Liver (tissue), 9 donors: Measurements from ENCODE around the gene ANGPT4. TPM values are rescaled to one million over a fixed set of nuclear protein-coding genes. Genes with fewer than 3 reads are reported as not detected.

Experiments
- DNase-seq: peaks from one replicate; pipeline ENCODE4 v3.0.0-alpha.2; 2017; ENCODE audit warnings: low spot score
- H3K27ac ChIP-seq, 2 donors: one replicate each; pipeline ENCODE4 v1.7.0; 2013; ENCODE audit warnings: inconsistent platforms in 2 of 2, low read length in 2 of 2, control low read depth in 1 of 2, low read depth in 1 of 2, mild to moderate bottlenecking in 1 of 2
- H3K27me3 ChIP-seq, 4 donors: one replicate each; pipeline versions ENCODE4 v1.6.1 to v1.7.0; 2013; ENCODE audit warnings: low read length in 3 of 4, inconsistent platforms in 1 of 4, mild to moderate bottlenecking in 1 of 4, moderate library complexity in 1 of 4; ENCODE audit not compliant: control insufficient read depth in 4 of 4, insufficient read depth in 4 of 4
- H3K36me3 ChIP-seq, 4 donors: one replicate each; pipeline versions ENCODE4 v1.6.1 to v1.7.0; 2013; ENCODE audit warnings: low read length in 3 of 4, mild to moderate bottlenecking in 3 of 4, low read depth in 1 of 4, moderate library complexity in 1 of 4; ENCODE audit not compliant: control insufficient read depth in 4 of 4, insufficient read depth in 3 of 4
- H3K4me1 ChIP-seq, 4 donors: one replicate each; pipeline versions ENCODE4 v1.6.1 to v1.7.0; 2013; ENCODE audit warnings: low read length in 3 of 4, mild to moderate bottlenecking in 3 of 4, moderate library complexity in 1 of 4; ENCODE audit not compliant: control insufficient read depth in 4 of 4, insufficient read depth in 4 of 4
- H3K4me3 ChIP-seq, 3 donors: one replicate each; pipeline versions ENCODE4 v1.6.1 to v1.7.0; 2013; ENCODE audit warnings: low read length in 3 of 3, control low read depth in 1 of 3, low read depth in 1 of 3, mild to moderate bottlenecking in 1 of 3
- H3K9ac ChIP-seq, 2 donors: one replicate each; pipeline ENCODE4 v1.7.0; 2013; ENCODE audit warnings: low read length in 2 of 2, mild to moderate bottlenecking in 2 of 2, moderate library complexity in 2 of 2, control low read depth in 1 of 2, low read depth in 1 of 2
- H3K9me3 ChIP-seq, 4 donors: one replicate each; pipeline versions ENCODE4 v1.6.1 to v1.7.0; 2013; ENCODE audit warnings: low read length in 3 of 4; ENCODE audit not compliant: control insufficient read depth in 4 of 4
- ATF3 ChIP-seq: IDR thresholded peaks from 2 replicates; pipeline ENCODE4 v1.6.1; 2016; ENCODE audit warnings: antibody characterized with exemption
- EGR1 ChIP-seq, 2 donors: IDR thresholded peaks; 2 replicates each; pipeline ENCODE4 v1.6.1; 2016 to 2018; ENCODE audit warnings: antibody characterized with exemption in 2 of 2, low read depth in 2 of 2
- FOXA1 ChIP-seq: IDR thresholded peaks from 2 replicates; pipeline ENCODE4 v1.6.1; 2016; ENCODE audit warnings: antibody characterized with exemption
- FOXA2 ChIP-seq: IDR thresholded peaks from 2 replicates; pipeline ENCODE4 v1.6.1; 2016; ENCODE audit warnings: antibody characterized with exemption
- GABPA ChIP-seq, 2 donors: IDR thresholded peaks in 1 of 2; conservative IDR thresholded peaks in 1 of 2; 2 replicates each; pipeline ENCODE4 v1.6.1; 2016; ENCODE audit warnings: antibody characterized with exemption in 2 of 2, mild to moderate bottlenecking in 1 of 2, moderate library complexity in 1 of 2
- HNF4A ChIP-seq, 2 donors: conservative IDR thresholded peaks; 2 replicates each; pipeline ENCODE4 v1.6.1; 2016; ENCODE audit warnings: antibody characterized with exemption in 2 of 2, mild to moderate bottlenecking in 2 of 2
- HNF4G ChIP-seq: IDR thresholded peaks from 2 replicates; pipeline ENCODE4 v1.6.1; 2016; ENCODE audit warnings: antibody characterized with exemption
- MAX ChIP-seq: IDR thresholded peaks from 2 replicates; pipeline ENCODE4 v1.6.1; 2016; ENCODE audit warnings: antibody characterized with exemption
- RAD21 ChIP-seq, 2 donors: IDR thresholded peaks; 2 replicates each; pipeline ENCODE4 v1.6.1; 2016; ENCODE audit warnings: antibody characterized with exemption in 2 of 2, mild to moderate bottlenecking in 2 of 2
- REST ChIP-seq: IDR thresholded peaks from 2 replicates; pipeline ENCODE4 v1.6.1; 2016; ENCODE audit warnings: antibody characterized with exemption, mild to moderate bottlenecking
- RXRA ChIP-seq, 2 donors: IDR thresholded peaks; 2 replicates each; pipeline ENCODE4 v1.6.1; 2017 to 2018; ENCODE audit warnings: antibody characterized with exemption in 2 of 2, mild to moderate bottlenecking in 1 of 2
- SP1 ChIP-seq: IDR thresholded peaks from 2 replicates; pipeline ENCODE4 v1.6.1; 2018; ENCODE audit warnings: antibody characterized with exemption, mild to moderate bottlenecking
- TAF1 ChIP-seq: conservative IDR thresholded peaks from 2 replicates; pipeline ENCODE4 v1.6.1; 2016; ENCODE audit warnings: antibody characterized with exemption, mild to moderate bottlenecking
- YY1 ChIP-seq: IDR thresholded peaks from 2 replicates; pipeline ENCODE4 v1.6.1; 2016; ENCODE audit warnings: antibody characterized with exemption, mild to moderate bottlenecking
- WGBS: extraction: QIAGEN DNeasy Blood & Tissue Kit; methylation state at CpG from one replicate; pipeline ENCODE4 v1.1.7; 2013; 5-methylcytosine and 5-hydroxymethylcytosine counted together
- polyA plus RNA-seq, 2 donors: library from polyadenylated mRNA; stranded (reverse) in 1 of 2; unstranded in 1 of 2; fragments of 200-250 nt in 1 of 2; fragments of >200 nt in 1 of 2; fragmentation: Nextera tagmentation in 1 of 2; extraction: Ambion mirVana in 1 of 2; gene quantifications; one replicate each; pipeline versions ENCODE4 v1.2.1 to v1.2.3, GENCODE V29; 2013 to 2015
- total RNA-seq, 2 donors: library from RNA; depleted of rRNA; stranded (reverse); fragments of >200 nt; gene quantifications; one replicate each; pipeline ENCODE4 v1.2.3, GENCODE V29; 2014
- donor health status: healthy.
- donor health status: healthy.
- donor health status: healthy.
- donor health status: healthy.
- donor health status: healthy.

The ANGPT4 gene
- total and polyA plus RNA-seq, 4 donors, result 0.05 to 0.13 (median 0.08) TPM

GRCh38 chr20:835608-836045 lies 80.5 kb downstream of the ANGPT4 start:
- H3K4me3 ChIP-seq, result no peak overlapping the region
- WGBS, result 45% methylated on average over 2 of the region's 2 CpGs
- TF ChIP-seq TAF1 (no peak), RXRA (IDR thresholded peaks at IDR 0.05) (peak; percentile 38 to 54), HNF4A (conservative IDR thresholded peaks at IDR 0.05) (peak in 1 of 2 donors; percentile 31)

GRCh38 chr20:834151-834746 lies 81.9 kb downstream of the ANGPT4 start:
- WGBS, result 39% methylated on average over 18 of the region's 18 CpGs
- no peak for DNase-seq
- H3K9me3 ChIP-seq, result no peaks in the 10 kb centered on the region
- TF ChIP-seq FOXA2, result no peak
- H3K27me3 ChIP-seq, result no peaks in the 10 kb centered on the region
- no peaks in the 10 kb centered on the region for H3K36me3 ChIP-seq
- H3K4me1 ChIP-seq, result peaks cover 4 to 19% (median 10%) of the 10 kb centered on the region in 4 donors
- H3K27ac ChIP-seq, result peak overlapping the region in 1 of 2 donors; percentile 64
- H3K9ac ChIP-seq, result peak overlapping the region; percentile 43 to 85
- H3K4me3 ChIP-seq, result peak overlapping the region; percentile 61 to 77 (median 73)

More at GRCh38 chr20:835608-836045, 80.5 kb downstream of the ANGPT4 start:
- no peaks in the 10 kb centered on the region for H3K36me3 ChIP-seq
- H3K27ac ChIP-seq, result no peak overlapping the region
- DNase-seq, result no peak
- H3K9me3 ChIP-seq, result no peaks in the 10 kb centered on the region
- H3K4me1 ChIP-seq, result peaks cover 4 to 20% (median 10%) of the 10 kb centered on the region in 4 donors
- H3K27me3 ChIP-seq, result no peaks in the 10 kb centered on the region
- no peak overlapping the region for H3K9ac ChIP-seq

GRCh38 chr20:833450-834150 lies 82.5 kb downstream of the ANGPT4 start, which contains the start of gene FAM110A:
Gene FAM110A (plus strand): TSS chr20:833715. CDS start chr20:844805, 11,090 bp downstream.
- Histone ChIP-seq H3K4me1 (peaks cover 4 to 19% (median 10%) of the 10 kb centered on the region in 4 donors), H3K27ac (peak within 1 kb of the TSS; percentile 60 to 64), H3K36me3 (no peaks in the 10 kb centered on the region), H3K27me3 (no peaks in the 10 kb centered on the region), H3K9ac (peak within 1 kb of the TSS; percentile 45 to 85), H3K9me3 (no peaks in the 10 kb centered on the region), H3K4me3 (peak within 1 kb of the TSS; percentile 61 to 77 (median 73))
- TF ChIP-seq RAD21 (IDR thresholded peaks at IDR 0.05) (peak in 1 of 2 donors; percentile 3), TAF1 (no peak), ATF3 (no peak), YY1 (peak; percentile 21), HNF4G (no peak), EGR1 (IDR thresholded peaks at IDR 0.05; ENCODE audit: low read depth in 2 of 2) (no peak), FOXA1 (no peak), MAX (peak; percentile 43), REST (peak; percentile 43), GABPA (IDR thresholded peaks at IDR 0.05 in 1 of 2, conservative IDR thresholded peaks at IDR 0.05 in 1 of 2) (peak; percentile 44 to 82), RXRA (IDR thresholded peaks at IDR 0.05) (peak in 1 of 2 donors; percentile 3), SP1 (peak; percentile 61)
- WGBS, result 1% methylated on average over 64 of the region's 64 CpGs
- DNase-seq, result peak; percentile 95
